ENCODE results near the gene POMC.
A peak's percentile ranks its signal among the peaks of the same experiment; 100 is the strongest.
"Not testable (repeated sequence)": the region's sequence is repeated elsewhere in the genome, so short reads cannot be mapped to it uniquely, and the experiment has no call there.

Gene POMC

GRCh38 chr2:25131253-25131566 lies 37.2 kb downstream of the POMC start:
- TF ChIP-seq CTCF (conservative IDR thresholded peaks at IDR 0.05), result no peak
- H3K27ac ChIP-seq, result no peak overlapping the region

DNA sequence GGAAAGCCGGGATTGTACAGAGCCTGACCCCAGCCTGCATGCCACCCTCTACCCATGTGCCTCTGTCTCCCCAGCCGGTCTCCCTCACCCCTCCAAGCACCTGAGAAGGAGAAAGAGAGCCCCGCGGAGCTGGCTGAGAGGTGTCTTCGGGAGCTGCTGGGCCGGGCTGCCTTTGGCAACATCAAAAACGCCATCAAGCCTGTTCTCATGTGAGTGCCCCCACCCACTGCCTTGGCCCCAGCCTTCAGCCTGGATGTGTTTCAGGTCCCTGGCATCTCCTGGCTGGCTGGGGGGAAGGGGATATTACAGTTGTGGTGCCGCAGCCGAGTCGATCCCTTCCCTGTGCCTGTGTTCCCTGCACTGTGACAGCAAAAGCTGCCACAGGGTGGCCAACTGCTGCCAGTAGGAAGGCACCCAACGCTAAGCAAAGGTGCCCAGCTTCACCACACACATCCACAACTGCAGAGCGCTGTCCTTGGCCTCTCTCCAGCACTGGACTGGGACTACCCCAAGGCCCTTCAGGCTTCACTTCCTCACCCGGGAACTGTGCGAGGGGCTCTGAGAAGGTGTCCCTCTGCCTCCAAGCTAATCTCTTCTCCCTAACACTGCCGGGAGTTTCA lies 38.4 kb downstream of the POMC start:
- no peak overlapping the region for H3K27ac ChIP-seq
- peak; percentile 31 for TF ChIP-seq CTCF (conservative IDR thresholded peaks at IDR 0.05)

- no peak overlapping the region for H3K27ac ChIP-seq
- TF ChIP-seq CTCF (conservative IDR thresholded peaks at IDR 0.05), result no peak
Observed at GRCh38 chr2:25127646-25128045, 40.7 kb downstream of the POMC start.

GRCh38 chr2:25127071-25127470 lies 41.3 kb downstream of the POMC start:
- H3K27ac ChIP-seq, result not testable (repeated sequence)

DNA sequence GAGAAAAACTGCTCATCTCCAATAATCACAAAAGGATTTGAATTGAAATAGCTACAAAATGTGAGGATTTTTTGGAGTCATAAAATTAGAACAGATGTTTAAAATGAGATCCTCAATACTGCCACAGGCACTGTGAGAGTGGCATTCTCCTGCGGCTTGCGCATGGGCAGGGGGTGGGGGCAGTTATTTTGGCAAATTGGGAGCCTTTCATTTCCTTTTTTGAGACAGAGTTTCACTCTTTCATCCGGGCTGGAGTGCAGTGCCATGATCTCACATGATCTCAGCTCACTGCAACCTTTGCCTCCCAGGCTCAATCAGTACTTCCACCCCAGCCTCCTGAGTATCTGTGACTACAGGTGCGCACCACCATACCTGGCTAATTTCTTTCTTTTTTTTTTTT lies 42.4 kb downstream of the POMC start:
- TF ChIP-seq CTCF (conservative IDR thresholded peaks at IDR 0.05), result no peak
- H3K27ac ChIP-seq, result no peak overlapping the region

DNA sequence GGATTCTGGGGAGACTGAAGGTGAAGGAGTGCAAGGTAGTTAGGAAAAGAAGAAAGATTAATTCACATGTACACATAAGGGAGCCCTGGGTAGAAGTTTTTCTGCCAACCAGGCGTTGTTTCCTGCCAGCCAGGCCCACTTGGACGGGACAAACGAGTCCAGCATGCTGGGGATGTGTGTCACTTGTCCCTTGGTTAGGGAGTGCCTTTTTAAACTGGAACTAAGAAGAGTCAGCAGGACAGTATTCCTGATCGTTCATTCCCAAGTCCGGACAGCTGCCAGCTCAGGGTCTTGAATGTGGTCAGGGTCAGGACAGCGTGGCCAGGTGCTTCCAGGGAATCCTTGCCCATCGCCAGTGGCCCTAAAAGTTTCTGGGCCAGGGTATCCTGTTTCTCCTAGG lies 43.2 kb downstream of the POMC start:
- no peak for TF ChIP-seq CTCF (conservative IDR thresholded peaks at IDR 0.05)
- no peak overlapping the region for H3K27ac ChIP-seq

DNA sequence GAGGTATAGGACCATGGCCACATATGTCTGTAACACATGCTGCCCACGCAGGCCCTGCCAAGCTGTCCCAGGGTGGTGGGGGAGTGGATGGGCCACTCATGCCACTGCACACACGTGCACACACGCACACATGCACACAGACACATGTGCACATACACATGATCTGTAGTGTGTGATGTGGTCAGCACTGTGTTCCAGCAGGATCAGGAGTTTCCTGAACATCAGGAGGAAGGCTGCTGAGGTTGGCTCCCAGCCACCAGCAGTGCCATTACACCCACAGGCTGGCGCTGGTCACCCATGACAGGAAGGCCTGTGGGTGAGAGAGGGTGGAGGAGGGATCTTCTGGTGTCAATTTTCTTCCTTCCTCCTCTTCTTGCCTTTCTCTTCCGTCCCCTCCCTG lies 44.7 kb downstream of the POMC start:
- no peak for TF ChIP-seq CTCF (conservative IDR thresholded peaks at IDR 0.05)
- no peak overlapping the region for H3K27ac ChIP-seq

- H3K27ac ChIP-seq, result no peak overlapping the region
- no peak for TF ChIP-seq CTCF (conservative IDR thresholded peaks at IDR 0.05)
Observed at GRCh38 chr2:25122367-25122766, 46.0 kb downstream of the POMC start.

Data from VCaP (cell line).